Measurements from ENCODE around the gene EIF3L. TPM values are rescaled to one million over a fixed set of nuclear protein-coding genes. Genes with fewer than 3 reads are reported as not detected.

Gene EIF3L
- total and polyA plus RNA-seq, 2 experiments from 2014 or later, result 206 to 346 TPM

DNA sequence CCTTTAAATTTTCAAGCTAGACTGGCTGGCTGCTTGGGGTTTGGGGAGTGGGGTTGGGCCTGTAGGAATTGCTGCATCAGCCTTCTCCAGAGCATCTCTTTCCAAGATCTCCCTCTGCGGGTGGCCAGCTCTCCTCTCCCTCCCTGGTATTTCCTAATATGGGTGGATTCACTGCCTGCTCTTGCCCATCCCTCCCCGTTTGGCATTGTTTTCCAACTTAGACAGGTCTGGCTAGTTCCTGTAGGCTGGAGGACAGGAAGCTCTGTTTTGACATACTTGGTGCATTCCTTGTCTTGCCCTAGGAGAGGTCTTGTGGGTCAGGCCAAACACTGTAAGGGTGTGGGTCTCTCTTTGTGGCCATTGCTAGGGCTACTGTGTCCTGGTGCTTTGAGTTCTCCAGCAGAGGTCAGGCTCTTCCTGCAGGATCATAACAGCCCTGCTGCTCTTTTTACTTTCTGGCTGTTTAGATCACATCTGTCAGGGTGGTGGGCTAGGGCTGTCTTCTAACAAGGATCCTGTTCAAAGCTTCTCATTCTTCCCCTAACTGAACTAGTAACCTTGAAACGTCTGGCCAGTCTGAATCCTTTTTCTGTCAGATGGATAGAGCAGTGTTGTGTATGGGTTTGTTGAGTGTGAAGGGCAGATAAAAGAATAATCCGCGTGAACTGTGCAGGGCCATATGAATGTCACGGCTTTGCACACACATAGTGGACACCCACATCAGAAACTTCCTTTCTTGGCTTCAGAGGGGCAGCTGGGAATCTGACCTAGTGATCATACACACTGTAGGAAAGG, 38.6 kb downstream of the EIF3L start:
- no peaks in the 10 kb centered on the region for H3K9me2 ChIP-seq (ENCODE audit: insufficient read depth)
- H3K9ac ChIP-seq, result peak overlapping the region; percentile 35; the same call in 1 of the 2 replicates
- peak overlapping the region; percentile 54 for H3K27ac ChIP-seq
- 50 to 55% methylated on average over 6 of the region's 6 CpGs for WGBS, 2 experiments (ENCODE audit: low coverage in 1 of 2, low lambda C conversion rate in 2 of 2, missing lambda C conversion rate in 2 of 2)
- H3K4me1 ChIP-seq (ENCODE audit: insufficient read depth), result peaks cover 24% of the 10 kb centered on the region
- no peak overlapping the region for H3K4me2 ChIP-seq (ENCODE audit: unreplicated experiment)
- peaks cover 21% of the 10 kb centered on the region for H3F3A ChIP-seq (ENCODE audit: insufficient read depth)
- H3K27me3 ChIP-seq (replicated peaks; ENCODE audit: insufficient read depth), result no peaks in the 10 kb centered on the region
- TF ChIP-seq EZH2 (IDR thresholded peaks at IDR 0.05; ENCODE audit: insufficient read depth, poor library complexity, severe bottlenecking), result no peak
- no peak for TF ChIP-seq EZH2phosphoT487 (IDR thresholded peaks at IDR 0.05; ENCODE audit: insufficient read depth, low read depth)
- in situ Hi-C loops (cut with MboI), result no loop called here
- H3K9me3 ChIP-seq (ENCODE audit: low read depth), result no peaks in the 10 kb centered on the region
- H2AFZ ChIP-seq, result no peak overlapping the region
- H3K36me3 ChIP-seq (ENCODE audit: low read depth), result peaks cover 25% of the 10 kb centered on the region
- no peaks in the 10 kb centered on the region for H4K20me1 ChIP-seq (ENCODE audit: insufficient read depth)
- H3K4me3 ChIP-seq, result no peak overlapping the region
- peak; percentile 78 for DNase-seq
- H3K79me2 ChIP-seq (ENCODE audit: insufficient read depth), result peaks cover 28% of the 10 kb centered on the region

DNA sequence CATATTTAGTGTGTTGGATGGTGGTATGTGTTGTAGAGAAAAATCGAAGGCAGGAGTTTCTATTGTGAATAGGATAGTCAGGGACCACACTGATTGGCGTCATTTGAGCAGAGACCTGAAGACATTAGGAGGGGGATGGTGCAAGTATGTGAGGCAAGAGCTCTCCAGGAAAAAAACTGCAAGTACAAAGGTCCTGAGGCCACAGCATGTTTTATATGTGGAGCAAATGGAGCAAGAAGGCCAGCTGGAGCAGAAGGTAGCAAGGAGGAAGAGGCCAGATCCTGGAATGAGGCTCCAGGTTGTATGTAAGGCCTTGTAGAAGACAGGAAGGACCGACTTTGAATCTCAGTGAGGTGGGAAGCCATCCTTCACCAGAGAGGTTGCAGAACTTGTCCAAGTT, 42.7 kb downstream of the EIF3L start:
- no peak overlapping the region for H3K4me2 ChIP-seq (ENCODE audit: unreplicated experiment)
- WGBS, 2 experiments (ENCODE audit: low coverage in 1 of 2, low lambda C conversion rate in 2 of 2, missing lambda C conversion rate in 2 of 2), result 96 to 97% methylated on average over 3 of the region's 3 CpGs
- TF ChIP-seq EZH2 (IDR thresholded peaks at IDR 0.05; ENCODE audit: insufficient read depth, poor library complexity, severe bottlenecking) (no peak), EZH2phosphoT487 (IDR thresholded peaks at IDR 0.05; ENCODE audit: insufficient read depth, low read depth) (no peak)
- H3K27me3 ChIP-seq (replicated peaks; ENCODE audit: insufficient read depth), result no peaks in the 10 kb centered on the region
- H2AFZ ChIP-seq, result no peak overlapping the region
- in situ Hi-C loops (cut with MboI), result no loop called here
- H3K9ac ChIP-seq, result no peak overlapping the region
- no peaks in the 10 kb centered on the region for H4K20me1 ChIP-seq (ENCODE audit: insufficient read depth)
- no peaks in the 10 kb centered on the region for H3K9me3 ChIP-seq (ENCODE audit: low read depth)
- H3K4me1 ChIP-seq (ENCODE audit: insufficient read depth), result peaks cover 8% of the 10 kb centered on the region; the same call in 1 of the 2 replicates
- DNase-seq, result no peak
- peaks cover 19% of the 10 kb centered on the region for H3K36me3 ChIP-seq (ENCODE audit: low read depth)
- H3K79me2 ChIP-seq (ENCODE audit: insufficient read depth), result no peaks in the 10 kb centered on the region
- no peak overlapping the region for H3K4me3 ChIP-seq
- H3K9me2 ChIP-seq (ENCODE audit: insufficient read depth), result no peaks in the 10 kb centered on the region
- H3F3A ChIP-seq (ENCODE audit: insufficient read depth), result peaks cover 5% of the 10 kb centered on the region
- no peak overlapping the region for H3K27ac ChIP-seq

DNA sequence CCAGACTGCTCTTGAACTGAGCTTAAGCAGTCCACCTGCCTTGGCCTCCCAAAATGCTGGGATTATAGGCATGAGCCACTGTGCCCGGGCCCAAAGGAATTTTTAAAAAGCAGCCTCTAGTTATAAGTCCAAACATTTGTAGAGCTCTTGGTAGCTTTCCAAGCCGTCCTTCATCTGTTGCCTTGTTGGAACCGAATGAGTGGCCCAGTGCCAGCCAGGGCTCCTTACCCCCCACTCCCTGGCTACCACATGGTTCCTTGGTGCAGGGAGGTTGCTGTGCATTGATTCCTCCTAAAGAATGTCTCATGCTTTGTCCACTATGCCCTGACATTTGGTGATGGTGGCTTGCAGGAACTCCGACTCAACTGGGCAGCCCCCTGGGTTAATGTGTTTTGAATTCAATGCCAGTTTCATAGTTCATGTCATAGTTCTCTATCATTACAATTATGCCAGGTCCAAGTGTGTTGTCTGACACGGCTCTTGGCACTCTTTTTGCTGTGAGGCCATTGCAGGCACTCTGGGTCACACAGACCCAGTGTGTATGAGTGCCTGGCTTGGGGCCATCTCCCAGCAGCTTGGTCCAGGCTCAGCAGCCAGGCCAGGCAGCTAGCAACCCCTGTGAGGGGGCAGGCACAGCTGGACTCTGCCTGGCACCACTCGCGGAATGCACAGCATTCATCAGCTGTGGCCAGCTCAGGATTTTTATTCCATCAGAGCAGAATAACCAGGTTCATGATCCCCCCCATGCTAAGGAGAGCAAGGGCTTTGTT, 43.5 kb downstream of the EIF3L start:
- no peak for TF ChIP-seq EZH2 (IDR thresholded peaks at IDR 0.05; ENCODE audit: insufficient read depth, poor library complexity, severe bottlenecking)
- TF ChIP-seq EZH2phosphoT487 (IDR thresholded peaks at IDR 0.05; ENCODE audit: insufficient read depth, low read depth), result no peak
- DNase-seq, result no peak
- H2AFZ ChIP-seq, result no peak overlapping the region
- in situ Hi-C loops (cut with MboI), result no loop called here
- no peak overlapping the region for H3K4me3 ChIP-seq
- 22 to 30% methylated on average over 7 of the region's 7 CpGs for WGBS, 2 experiments (ENCODE audit: low coverage in 1 of 2, low lambda C conversion rate in 2 of 2, missing lambda C conversion rate in 2 of 2)
- peaks cover under 1% of the 10 kb centered on the region; the same call in 1 of the 2 replicates for H3K4me1 ChIP-seq (ENCODE audit: insufficient read depth)
- no peaks in the 10 kb centered on the region for H3K27me3 ChIP-seq (replicated peaks; ENCODE audit: insufficient read depth)
- peaks cover 6% of the 10 kb centered on the region for H3F3A ChIP-seq (ENCODE audit: insufficient read depth)
- H3K4me2 ChIP-seq (ENCODE audit: unreplicated experiment), result no peak overlapping the region
- H4K20me1 ChIP-seq (ENCODE audit: insufficient read depth), result no peaks in the 10 kb centered on the region
- H3K9me2 ChIP-seq (ENCODE audit: insufficient read depth), result no peaks in the 10 kb centered on the region
- H3K36me3 ChIP-seq (ENCODE audit: low read depth), result peaks cover 17% of the 10 kb centered on the region
- H3K9me3 ChIP-seq (ENCODE audit: low read depth), result no peaks in the 10 kb centered on the region
- no peaks in the 10 kb centered on the region for H3K79me2 ChIP-seq (ENCODE audit: insufficient read depth)
- no peak overlapping the region for H3K27ac ChIP-seq
- H3K9ac ChIP-seq, result no peak overlapping the region

DNA sequence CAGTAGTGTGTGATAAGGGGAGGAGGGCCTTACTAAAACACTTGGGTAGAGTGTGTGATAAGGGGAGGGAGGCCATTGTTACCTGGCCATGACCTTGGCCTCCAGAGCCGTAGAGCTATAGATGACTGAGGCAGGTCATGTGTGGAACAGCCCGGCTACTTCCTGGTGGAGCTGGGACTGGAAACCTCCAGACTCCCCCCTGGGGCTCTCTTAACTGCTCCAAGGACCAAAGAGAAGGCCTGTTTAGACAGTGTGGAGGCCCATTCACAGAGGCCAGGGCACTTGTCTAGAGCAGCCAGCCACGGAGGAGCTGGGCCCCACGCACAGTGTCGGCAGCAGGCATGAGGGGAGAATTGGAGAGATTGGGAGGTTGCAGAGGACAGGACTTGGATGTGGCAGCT, 44.4 kb downstream of the EIF3L start:
- Histone ChIP-seq H3K9me2 (ENCODE audit: insufficient read depth) (no peaks in the 10 kb centered on the region), H3K36me3 (ENCODE audit: low read depth) (peaks cover 10% of the 10 kb centered on the region), H2AFZ (no peak overlapping the region), H3K9me3 (ENCODE audit: low read depth) (no peaks in the 10 kb centered on the region), H3K4me1 (ENCODE audit: insufficient read depth) (no peaks in the 10 kb centered on the region), H3K4me2 (ENCODE audit: unreplicated experiment) (no peak overlapping the region), H3K9ac (no peak overlapping the region), H3K27ac (no peak overlapping the region), H3K27me3 (replicated peaks; ENCODE audit: insufficient read depth) (no peaks in the 10 kb centered on the region), H3K4me3 (no peak overlapping the region), H4K20me1 (ENCODE audit: insufficient read depth) (no peaks in the 10 kb centered on the region), H3F3A (ENCODE audit: insufficient read depth) (peaks cover 6% of the 10 kb centered on the region; the same call in 1 of the 2 replicates), H3K79me2 (ENCODE audit: insufficient read depth) (no peaks in the 10 kb centered on the region)
- TF ChIP-seq EZH2 (IDR thresholded peaks at IDR 0.05; ENCODE audit: insufficient read depth, poor library complexity, severe bottlenecking), result no peak
- no peak for TF ChIP-seq EZH2phosphoT487 (IDR thresholded peaks at IDR 0.05; ENCODE audit: insufficient read depth, low read depth)
- in situ Hi-C loops (cut with MboI), result no loop called here
- DNase-seq, result no peak
- 98 to 100% methylated on average over 5 of the region's 5 CpGs for WGBS, 2 experiments (ENCODE audit: low coverage in 1 of 2, low lambda C conversion rate in 2 of 2, missing lambda C conversion rate in 2 of 2)

Data from GM23248 (cell line).